Stimulated activated CD8-positive, alpha-beta memory T cell treated with anti-CD3 and anti-CD28 coated beads, Interleukin-7, amount 100 ng/mL, for 1 hour (primary cell): Measurements from ENCODE around the gene KRT78.

Experiments
- DNase-seq, 2 donors: peaks; one replicate each; pipeline ENCODE4 v3.0.0-alpha.2; 2020; ENCODE audit warnings: low read depth in 2 of 2

Gene KRT78

GRCh38 chr12:52812073-52812400 is 36.8 kb downstream of the KRT78 start:
- DNase-seq: no peak

GRCh38 chr12:52811191-52812072 is 37.4 kb downstream of the KRT78 start:
- no peak for DNase-seq

GRCh38 chr12:52810554-52810953 is 38.2 kb downstream of the KRT78 start:
- no peak for DNase-seq

- DNase-seq: no peak
These were observed 39.6 kb downstream of the KRT78 start for GRCh38 chr12:52809166-52809565.

- no peak for DNase-seq
These were observed 40.1 kb downstream of the KRT78 start for GRCh38 chr12:52808573-52809160.

- no peak for DNase-seq
These were observed 41.0 kb downstream of the KRT78 start for GRCh38 chr12:52807544-52808470.

- DNase-seq: no peak
These were observed 41.8 kb downstream of the KRT78 start for GRCh38 chr12:52806821-52807543.

- DNase-seq: no peak
These were observed 42.5 kb downstream of the KRT78 start for GRCh38 chr12:52806169-52806811.

- DNase-seq: no peak
These were observed 43.1 kb downstream of the KRT78 start for GRCh38 chr12:52805739-52806138.

GRCh38 chr12:52805000-52805399 is 43.8 kb downstream of the KRT78 start:
- no peak for DNase-seq

GRCh38 chr12:52802442-52802841 is 46.4 kb downstream of the KRT78 start:
- no peak for DNase-seq

GRCh38 chr12:52801773-52802172 is 47.0 kb downstream of the KRT78 start:
- DNase-seq: no peak

GRCh38 chr12:52800259-52800917 is 48.4 kb downstream of the KRT78 start:
- DNase-seq: no peak

GRCh38 chr12:52799505-52800211 is 49.1 kb downstream of the KRT78 start:
- DNase-seq: no peak

GRCh38 chr12:52798671-52799504 is 49.9 kb downstream of the KRT78 start:
- DNase-seq: no peak

- no peak for DNase-seq
These were observed 50.7 kb downstream of the KRT78 start for GRCh38 chr12:52798003-52798670.

GRCh38 chr12:52797529-52797894 is 51.3 kb downstream of the KRT78 start:
- no peak for DNase-seq

- DNase-seq: no peak
These were observed 51.8 kb downstream of the KRT78 start for GRCh38 chr12:52796839-52797528.
